ENCODE data around the gene LAMA2.

The LAMA2 gene

DNA sequence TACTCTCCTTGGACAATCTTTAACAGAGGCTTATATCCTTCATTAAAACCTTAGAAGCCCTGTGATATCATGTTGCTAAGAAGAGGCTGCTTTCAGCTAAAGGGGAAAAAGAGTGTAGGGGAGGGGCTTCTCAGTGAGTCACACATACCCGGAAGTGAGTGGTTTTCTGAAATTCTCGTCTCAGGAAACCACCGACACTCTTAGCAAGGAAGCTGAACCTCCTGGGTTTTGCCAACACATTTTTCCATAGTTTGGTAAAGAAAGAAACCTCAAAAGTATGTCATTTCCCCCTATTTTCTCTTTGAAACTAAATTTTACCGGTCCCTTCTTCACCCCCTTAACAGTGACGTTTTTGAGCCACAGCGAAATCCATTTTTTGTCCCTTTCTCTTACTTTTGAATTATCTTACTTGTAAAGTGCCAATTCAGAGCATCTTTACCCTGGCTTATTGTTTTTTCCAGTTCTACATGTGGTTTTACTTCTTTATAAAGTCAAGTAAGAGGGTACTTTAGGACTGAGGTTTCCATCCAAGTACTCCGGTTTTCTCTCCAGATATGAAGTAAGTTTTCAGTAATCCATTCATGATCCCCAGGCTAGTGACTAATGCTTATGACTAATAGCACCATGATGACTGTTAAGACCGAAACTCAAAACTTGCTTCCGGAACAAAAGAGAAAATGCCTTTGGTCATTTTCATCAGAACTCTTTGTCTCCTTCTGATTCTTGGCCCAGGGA is 607.8 kb downstream of the LAMA2 start:
- Histone ChIP-seq H3K9me2 (ENCODE audit: low read depth, low read length) (no peaks in the 10 kb centered on the region), H2AFZ (ENCODE audit: low read length) (peak overlapping the region; percentile 98), H3K4me3 (ENCODE audit: low read depth, low read length, poor library complexity, severe bottlenecking) (peak overlapping the region; percentile 50), H3K27ac (ENCODE audit: low read depth, low read length, poor library complexity, severe bottlenecking) (no peak overlapping the region), H3K9me3 (ENCODE audit: low read length) (no peaks in the 10 kb centered on the region; the same call in 1 of the 2 replicates), H3K79me2 (ENCODE audit: insufficient read depth, low read length) (no peaks in the 10 kb centered on the region), H3K36me3 (ENCODE audit: insufficient read depth, low read length) (no peaks in the 10 kb centered on the region), H3K4me2 (ENCODE audit: low read length) (peak overlapping the region; percentile 48), H3K27me3 (ENCODE audit: insufficient read depth, low read length) (no peaks in the 10 kb centered on the region), H3F3A (ENCODE audit: insufficient read depth, low read length) (no peaks in the 10 kb centered on the region), H4K20me1 (ENCODE audit: insufficient read depth, low read length) (no peaks in the 10 kb centered on the region), H3K9ac (ENCODE audit: low read length) (no peak overlapping the region), H3K4me1 (ENCODE audit: insufficient read depth, low read length, severe bottlenecking) (peaks cover 13% of the 10 kb centered on the region)
- no peak for TF ChIP-seq EZH2 (IDR thresholded peaks at IDR 0.05; ENCODE audit: borderline replicate concordance, low read length)
- TF ChIP-seq, protein P1, sequence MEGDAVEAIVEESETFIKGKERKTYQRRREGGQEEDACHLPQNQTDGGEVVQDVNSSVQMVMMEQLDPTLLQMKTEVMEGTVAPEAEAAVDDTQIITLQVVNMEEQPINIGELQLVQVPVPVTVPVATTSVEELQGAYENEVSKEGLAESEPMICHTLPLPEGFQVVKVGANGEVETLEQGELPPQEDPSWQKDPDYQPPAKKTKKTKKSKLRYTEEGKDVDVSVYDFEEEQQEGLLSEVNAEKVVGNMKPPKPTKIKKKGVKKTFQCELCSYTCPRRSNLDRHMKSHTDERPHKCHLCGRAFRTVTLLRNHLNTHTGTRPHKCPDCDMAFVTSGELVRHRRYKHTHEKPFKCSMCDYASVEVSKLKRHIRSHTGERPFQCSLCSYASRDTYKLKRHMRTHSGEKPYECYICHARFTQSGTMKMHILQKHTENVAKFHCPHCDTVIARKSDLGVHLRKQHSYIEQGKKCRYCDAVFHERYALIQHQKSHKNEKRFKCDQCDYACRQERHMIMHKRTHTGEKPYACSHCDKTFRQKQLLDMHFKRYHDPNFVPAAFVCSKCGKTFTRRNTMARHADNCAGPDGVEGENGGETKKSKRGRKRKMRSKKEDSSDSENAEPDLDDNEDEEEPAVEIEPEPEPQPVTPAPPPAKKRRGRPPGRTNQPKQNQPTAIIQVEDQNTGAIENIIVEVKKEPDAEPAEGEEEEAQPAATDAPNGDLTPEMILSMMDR (IDR thresholded peaks at IDR 0.05; ENCODE audit: low read length): no peak

DNA sequence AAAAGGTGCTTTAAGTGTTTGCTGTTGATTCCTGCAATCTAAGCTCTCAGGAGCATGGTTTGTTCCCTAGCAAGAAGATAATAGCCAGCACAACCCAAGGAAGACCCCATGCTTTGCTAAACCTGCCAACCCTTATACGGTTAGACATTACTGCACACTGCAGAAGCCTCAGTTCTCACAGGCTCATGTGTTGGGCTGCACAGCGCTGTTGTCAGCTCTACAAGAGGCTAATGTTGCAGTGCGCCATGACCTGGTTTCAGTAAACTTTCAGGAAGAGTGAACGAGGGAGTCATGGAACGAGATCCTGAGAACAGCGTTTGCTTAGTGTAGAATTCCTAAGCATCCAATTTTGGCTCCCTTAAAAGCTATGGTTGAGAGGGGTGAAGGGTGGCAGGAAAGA is 608.5 kb downstream of the LAMA2 start:
- H3K9ac ChIP-seq (ENCODE audit: low read length): no peak overlapping the region
- H3K4me2 ChIP-seq (ENCODE audit: low read length): no peak overlapping the region
- no peaks in the 10 kb centered on the region for H3K36me3 ChIP-seq (ENCODE audit: insufficient read depth, low read length)
- no peaks in the 10 kb centered on the region for H3K79me2 ChIP-seq (ENCODE audit: insufficient read depth, low read length)
- no peak for TF ChIP-seq EZH2 (IDR thresholded peaks at IDR 0.05; ENCODE audit: borderline replicate concordance, low read length)
- TF ChIP-seq, protein P1 (IDR thresholded peaks at IDR 0.05; ENCODE audit: low read length): no peak
- no peaks in the 10 kb centered on the region for H3K9me2 ChIP-seq (ENCODE audit: low read depth, low read length)
- no peak overlapping the region for H3K4me3 ChIP-seq (ENCODE audit: low read depth, low read length, poor library complexity, severe bottlenecking)
- no peaks in the 10 kb centered on the region; the same call in 1 of the 2 replicates for H3K9me3 ChIP-seq (ENCODE audit: low read length)
- no peaks in the 10 kb centered on the region for H4K20me1 ChIP-seq (ENCODE audit: insufficient read depth, low read length)
- H2AFZ ChIP-seq (ENCODE audit: low read length): peak overlapping the region; percentile 98
- no peaks in the 10 kb centered on the region for H3K27me3 ChIP-seq (ENCODE audit: insufficient read depth, low read length)
- peaks cover 13% of the 10 kb centered on the region for H3K4me1 ChIP-seq (ENCODE audit: insufficient read depth, low read length, severe bottlenecking)
- no peak overlapping the region for H3K27ac ChIP-seq (ENCODE audit: low read depth, low read length, poor library complexity, severe bottlenecking)
- H3F3A ChIP-seq (ENCODE audit: insufficient read depth, low read length): no peaks in the 10 kb centered on the region

DNA sequence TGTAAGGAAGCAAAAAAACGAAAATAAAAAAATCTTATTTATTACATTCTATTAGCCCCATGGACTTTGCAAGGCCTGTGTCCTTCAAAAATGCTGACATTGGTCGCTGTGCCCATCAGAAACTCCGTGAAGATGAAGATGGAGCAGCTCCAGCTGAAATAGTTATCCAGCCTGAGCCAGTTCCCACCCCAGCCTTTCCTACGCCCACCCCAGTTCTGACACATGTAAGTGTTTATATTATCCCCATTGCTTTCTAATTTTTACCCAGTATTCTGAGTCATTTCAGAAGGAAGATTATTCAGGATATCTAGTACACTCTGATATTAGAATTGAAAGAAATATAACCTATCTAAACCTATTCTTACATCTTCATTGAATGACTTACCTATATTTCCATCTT is 609.3 kb downstream of the LAMA2 start:
- Histone ChIP-seq H3F3A (ENCODE audit: insufficient read depth, low read length) (no peaks in the 10 kb centered on the region), H3K36me3 (ENCODE audit: insufficient read depth, low read length) (no peaks in the 10 kb centered on the region), H3K27ac (ENCODE audit: low read depth, low read length, poor library complexity, severe bottlenecking) (no peak overlapping the region), H3K4me3 (ENCODE audit: low read depth, low read length, poor library complexity, severe bottlenecking) (no peak overlapping the region), H3K9ac (ENCODE audit: low read length) (no peak overlapping the region), H4K20me1 (ENCODE audit: insufficient read depth, low read length) (no peaks in the 10 kb centered on the region), H3K9me3 (ENCODE audit: low read length) (no peaks in the 10 kb centered on the region; the same call in 1 of the 2 replicates), H3K79me2 (ENCODE audit: insufficient read depth, low read length) (no peaks in the 10 kb centered on the region), H2AFZ (ENCODE audit: low read length) (no peak overlapping the region), H3K9me2 (ENCODE audit: low read depth, low read length) (no peaks in the 10 kb centered on the region), H3K4me1 (ENCODE audit: insufficient read depth, low read length, severe bottlenecking) (peaks cover 13% of the 10 kb centered on the region), H3K27me3 (ENCODE audit: insufficient read depth, low read length) (no peaks in the 10 kb centered on the region; the same call in 1 of the 2 replicates), H3K4me2 (ENCODE audit: low read length) (no peak overlapping the region)
- no peak for TF ChIP-seq EZH2 (IDR thresholded peaks at IDR 0.05; ENCODE audit: borderline replicate concordance, low read length)
- TF ChIP-seq, protein P1 (IDR thresholded peaks at IDR 0.05; ENCODE audit: low read length): no peak
